Mesenchymal stem cell (in vitro differentiated cells and primary cell): Measurements from ENCODE around the gene SMOC2.
A peak's percentile ranks its signal among the peaks of the same experiment; 100 is the strongest.

Source experiments
- DNase-seq: peaks from one replicate; pipeline ENCODE4 v3.0.0-alpha.2; 2013
- H2AFZ ChIP-seq: one replicate; pipeline ENCODE4 v1.6.1; 2013; ENCODE audit warnings: low read depth, mild to moderate bottlenecking, control low read depth, inconsistent platforms, low read length, moderate library complexity
- H2AK5ac ChIP-seq: 2 replicates; pipeline ENCODE4 v1.6.1; 2013; ENCODE audit warnings: low read length, moderate library complexity, mild to moderate bottlenecking, inconsistent platforms; ENCODE audit not compliant: severe bottlenecking
- H2BK120ac ChIP-seq: one replicate; pipeline ENCODE4 v1.6.1; 2013; ENCODE audit warnings: low read depth, mild to moderate bottlenecking, inconsistent platforms, low read length, moderate library complexity
- H2BK12ac ChIP-seq, 2 experiments: one replicate each; pipeline ENCODE4 v1.6.1; 2013; ENCODE audit warnings: inconsistent platforms in 2 of 2, low read length in 2 of 2, mild to moderate bottlenecking in 2 of 2, moderate library complexity in 2 of 2, control low read depth in 1 of 2
- H2BK15ac ChIP-seq: one replicate; pipeline ENCODE4 v1.6.1; 2013; ENCODE audit warnings: mild to moderate bottlenecking, low read depth, inconsistent platforms; ENCODE audit not compliant: poor library complexity, severe bottlenecking
- H2BK5ac ChIP-seq: 2 replicates; pipeline ENCODE4 v1.6.1; 2013; ENCODE audit warnings: low read depth, mild to moderate bottlenecking, low read length, control low read depth, inconsistent platforms; ENCODE audit not compliant: poor library complexity, severe bottlenecking
- H3K14ac ChIP-seq, 2 experiments: one replicate each; pipeline ENCODE4 v1.6.1; 2013; ENCODE audit warnings: inconsistent platforms in 2 of 2, low read length in 2 of 2, control low read depth in 1 of 2, mild to moderate bottlenecking in 1 of 2, moderate library complexity in 1 of 2
- H3K18ac ChIP-seq, 2 experiments: one replicate each; pipeline ENCODE4 v1.6.1; 2013; ENCODE audit warnings: inconsistent platforms in 2 of 2, low read length in 2 of 2, control low read depth in 1 of 2, low read depth in 1 of 2, mild to moderate bottlenecking in 1 of 2
- H3K23ac ChIP-seq, 2 experiments: one replicate each; pipeline ENCODE4 v1.6.1; 2013; ENCODE audit warnings: inconsistent platforms in 2 of 2, low read length in 2 of 2, mild to moderate bottlenecking in 2 of 2, moderate library complexity in 2 of 2, control low read depth in 1 of 2
- H3K27ac ChIP-seq: 2 replicates; pipeline ENCODE4 v1.5.1; 2013; ENCODE audit warnings: mild to moderate bottlenecking, moderate library complexity, low read length, control low read depth, inconsistent platforms; ENCODE audit not compliant: poor library complexity, severe bottlenecking
- H3K27me3 ChIP-seq, 2 experiments: 2 replicates each; pipeline versions ENCODE4 v1.6.1 to v1.7.0; 2013; ENCODE audit warnings: low read length in 2 of 2, mild to moderate bottlenecking in 2 of 2, moderate library complexity in 2 of 2, control low read depth in 1 of 2, inconsistent platforms in 1 of 2; ENCODE audit not compliant: control insufficient read depth in 1 of 2, insufficient read depth in 1 of 2
- H3K36me3 ChIP-seq, 2 experiments: 2 replicates each; pipeline versions ENCODE4 v1.6.1 to v1.7.0; 2013; ENCODE audit warnings: low read length in 2 of 2, control low read depth in 1 of 2, inconsistent platforms in 1 of 2, low read depth in 1 of 2, mild to moderate bottlenecking in 1 of 2; ENCODE audit not compliant: insufficient read depth in 2 of 2, control insufficient read depth in 1 of 2
- H3K4ac ChIP-seq, 2 experiments: one replicate each; pipeline ENCODE4 v1.6.1; 2013; ENCODE audit warnings: inconsistent platforms in 2 of 2, low read length in 2 of 2, mild to moderate bottlenecking in 2 of 2, moderate library complexity in 2 of 2, control low read depth in 1 of 2, low read depth in 1 of 2
- H3K4me1 ChIP-seq: 2 replicates; pipeline ENCODE4 v1.6.1; 2013; ENCODE audit warnings: low read depth, low read length, control low read depth; ENCODE audit not compliant: control insufficient read depth, insufficient read depth
- H3K4me2 ChIP-seq: 2 replicates; pipeline ENCODE4 v1.6.1; 2013; ENCODE audit warnings: low read length, mild to moderate bottlenecking, inconsistent platforms; ENCODE audit not compliant: poor library complexity, severe bottlenecking
- H3K4me3 ChIP-seq, 2 experiments: 2 replicates each; pipeline versions ENCODE4 v1.5.1 to v1.7.0; 2013; ENCODE audit warnings: low read length in 2 of 2, mild to moderate bottlenecking in 2 of 2, control low read depth in 1 of 2, low read depth in 1 of 2; ENCODE audit not compliant: insufficient read depth in 1 of 2
- H3K79me1 ChIP-seq: replicated peaks from 2 replicates; pipeline ENCODE4 v1.6.1; 2013; ENCODE audit warnings: mild to moderate bottlenecking, control low read depth, low read length, inconsistent platforms; ENCODE audit not compliant: poor library complexity, severe bottlenecking
- H3K9ac ChIP-seq: 2 replicates; pipeline ENCODE4 v1.7.0; 2013; ENCODE audit warnings: mild to moderate bottlenecking, low read length, moderate library complexity
- H3K9me3 ChIP-seq: 2 replicates; pipeline ENCODE4 v1.7.0; 2013; ENCODE audit warnings: mild to moderate bottlenecking, low read length; ENCODE audit not compliant: control insufficient read depth
- H4K8ac ChIP-seq: one replicate; pipeline ENCODE4 v1.6.1; 2013; ENCODE audit warnings: inconsistent platforms, mild to moderate bottlenecking, low read length, moderate library complexity
- H4K91ac ChIP-seq: one replicate; pipeline ENCODE4 v1.6.1; 2013; ENCODE audit warnings: mild to moderate bottlenecking, low read length, inconsistent platforms
- WGBS: methylation state at CpG from one replicate; pipeline ENCODE4 v1.1.7; 2013; ENCODE audit warnings: mixed read lengths; 5-methylcytosine and 5-hydroxymethylcytosine counted together

The SMOC2 gene

GRCh38 chr6:168545428-168545827, 104.4 kb downstream of the SMOC2 start:
- WGBS, result 68% methylated on average over 5 of the region's 6 CpGs
- Histone ChIP-seq H3K27ac (no peak overlapping the region), H2BK15ac (no peak overlapping the region), H3K4me3 (no peak overlapping the region), H3K36me3 (no peaks in the 10 kb centered on the region), H3K14ac (no peak overlapping the region), H2BK5ac (peak overlapping the region; percentile 24), H3K9me3 (no peaks in the 10 kb centered on the region), H3K18ac (no peak overlapping the region), H4K91ac (no peak overlapping the region), H3K4me2 (no peak overlapping the region), H3K79me1 (no peaks in the 10 kb centered on the region), H3K23ac (no peak overlapping the region), H3K27me3 (peaks cover 9% of the 10 kb centered on the region in 2 experiments), H2BK120ac (no peak overlapping the region), H4K8ac (no peak overlapping the region), H2AFZ (no peak overlapping the region), H2BK12ac (no peak overlapping the region), H3K9ac (peak overlapping the region; percentile 48), H3K4me1 (no peaks in the 10 kb centered on the region), H2AK5ac (no peak overlapping the region), H3K4ac (no peak overlapping the region)
- DNase-seq, result no peak

DNA sequence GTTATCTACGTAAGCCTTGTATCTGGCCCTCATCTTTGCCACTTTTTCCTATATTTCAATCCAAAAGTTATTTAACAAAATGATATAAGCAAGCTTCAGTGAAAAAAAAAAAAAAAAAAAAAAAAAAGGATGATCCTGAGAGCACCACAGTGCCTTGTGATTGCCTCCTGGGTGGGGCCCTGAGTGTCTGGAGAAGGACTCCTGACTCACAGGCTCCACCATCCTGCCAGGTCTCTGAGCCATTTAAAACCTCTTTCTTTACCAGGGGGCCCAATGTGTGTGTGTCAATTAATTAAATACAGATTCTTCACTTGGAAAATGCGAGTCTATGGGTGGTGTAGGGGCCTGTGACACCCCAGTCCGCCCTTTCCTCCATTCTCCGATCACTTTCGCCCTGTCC, 105.2 kb downstream of the SMOC2 start:
- H2BK15ac ChIP-seq, result no peak overlapping the region
- no peak overlapping the region for H3K4me3 ChIP-seq
- no peaks in the 10 kb centered on the region for H3K36me3 ChIP-seq
- H2AK5ac ChIP-seq, result no peak overlapping the region
- H3K14ac ChIP-seq, result no peak overlapping the region
- H2BK12ac ChIP-seq, result no peak overlapping the region
- H3K9ac ChIP-seq, result peak overlapping the region; percentile 48
- WGBS, result 72% methylated on average over 4 of the region's 5 CpGs
- H4K91ac ChIP-seq, result no peak overlapping the region
- no peaks in the 10 kb centered on the region for H3K9me3 ChIP-seq
- H3K4ac ChIP-seq, result no peak overlapping the region
- no peak overlapping the region for H3K4me2 ChIP-seq
- H3K79me1 ChIP-seq, result no peaks in the 10 kb centered on the region
- H3K18ac ChIP-seq, result no peak overlapping the region
- no peak overlapping the region for H2AFZ ChIP-seq
- no peak overlapping the region for H2BK5ac ChIP-seq
- H4K8ac ChIP-seq, result no peak overlapping the region
- no peak for DNase-seq
- H3K4me1 ChIP-seq, result no peaks in the 10 kb centered on the region
- no peak overlapping the region for H3K27ac ChIP-seq
- peaks cover 2 to 4% of the 10 kb centered on the region in 2 experiments for H3K27me3 ChIP-seq
- H3K23ac ChIP-seq, result no peak overlapping the region
- no peak overlapping the region for H2BK120ac ChIP-seq

DNA sequence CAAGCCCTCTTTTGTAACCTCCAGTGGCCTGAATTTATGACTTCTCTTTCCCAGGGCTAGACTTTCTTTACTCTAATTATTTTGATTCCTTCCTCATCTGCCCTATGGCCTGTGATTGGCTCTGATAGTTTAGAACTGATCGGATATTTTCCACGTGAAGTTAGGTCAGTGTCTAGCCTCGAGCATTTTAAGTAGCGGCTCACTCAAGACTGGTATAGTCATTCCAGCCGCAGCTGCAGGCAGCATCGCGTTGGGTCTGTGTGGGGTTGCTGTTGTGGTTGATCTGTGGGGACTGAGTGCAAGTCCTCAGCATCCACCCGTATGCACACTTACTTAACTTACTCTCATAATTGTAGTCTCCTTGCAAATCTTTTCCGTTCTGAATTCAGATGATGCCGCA, 105.7 kb downstream of the SMOC2 start:
- Histone ChIP-seq H3K23ac (no peak overlapping the region), H4K8ac (no peak overlapping the region), H3K27ac (no peak overlapping the region), H2AFZ (no peak overlapping the region), H3K4me2 (no peak overlapping the region), H2BK15ac (no peak overlapping the region), H3K14ac (no peak overlapping the region), H3K4ac (no peak overlapping the region), H3K18ac (no peak overlapping the region), H2BK5ac (no peak overlapping the region), H2BK120ac (no peak overlapping the region), H3K27me3 (peaks cover 0 to 4% of the 10 kb centered on the region in 2 experiments), H3K4me3 (no peak overlapping the region), H2AK5ac (no peak overlapping the region), H3K9ac (no peak overlapping the region), H3K36me3 (no peaks in the 10 kb centered on the region), H2BK12ac (no peak overlapping the region), H4K91ac (no peak overlapping the region), H3K9me3 (no peaks in the 10 kb centered on the region), H3K79me1 (no peaks in the 10 kb centered on the region), H3K4me1 (no peaks in the 10 kb centered on the region)
- DNase-seq, result no peak
- over 99% methylated on average over 6 of the region's 10 CpGs for WGBS

- no peak overlapping the region for H2AFZ ChIP-seq
- H3K9ac ChIP-seq, result no peak overlapping the region
- H3K23ac ChIP-seq, result no peak overlapping the region
- H2BK5ac ChIP-seq, result no peak overlapping the region
- no peak for DNase-seq
- no peaks in the 10 kb centered on the region for H3K36me3 ChIP-seq
- WGBS, result 90% methylated on average over 6 of the region's 8 CpGs
- H3K4ac ChIP-seq, result no peak overlapping the region
- no peak overlapping the region for H3K14ac ChIP-seq
- no peak overlapping the region for H3K4me3 ChIP-seq
- H2BK15ac ChIP-seq, result no peak overlapping the region
- no peak overlapping the region for H3K4me2 ChIP-seq
- no peak overlapping the region for H3K18ac ChIP-seq
- no peak overlapping the region for H2AK5ac ChIP-seq
- no peak overlapping the region for H4K91ac ChIP-seq
- H2BK12ac ChIP-seq, result no peak overlapping the region
- no peak overlapping the region for H4K8ac ChIP-seq
- no peaks in the 10 kb centered on the region for H3K79me1 ChIP-seq
- H3K4me1 ChIP-seq, result no peaks in the 10 kb centered on the region
- no peak overlapping the region for H2BK120ac ChIP-seq
- no peaks in the 10 kb centered on the region for H3K27me3 ChIP-seq
- no peaks in the 10 kb centered on the region for H3K9me3 ChIP-seq
- H3K27ac ChIP-seq, result no peak overlapping the region
Measured at GRCh38 chr6:168550326-168550725, 109.3 kb downstream of the SMOC2 start.
